ENCODE data around the gene PPP1R3G.
A peak's percentile ranks its signal among the peaks of the same experiment; 100 is the strongest.

PPP1R3G gene

GRCh38 chr6:5123296-5124143, 38.4 kb downstream of the PPP1R3G start:
- Histone ChIP-seq H2AFZ (ENCODE audit: low read length) (no peak overlapping the region), H3K27me3 (ENCODE audit: control insufficient read depth in 3 of 3, insufficient read depth in 3 of 3, low read depth in 1 of 3, low read length in 3 of 3) (no peaks in the 10 kb centered on the region), H2BK120ac (ENCODE audit: low read depth, low read length) (no peak overlapping the region), H3K14ac (ENCODE audit: low read length) (no peak overlapping the region), H3K36me3 (replicated peaks in 1 of 2; ENCODE audit: control insufficient read depth in 2 of 2, insufficient read depth in 2 of 2, low read length in 2 of 2) (no peaks in the 10 kb centered on the region), H2BK12ac (ENCODE audit: low read length) (no peak overlapping the region), H3K23ac (ENCODE audit: low read depth, low read length, poor library complexity) (no peak overlapping the region), H3K4me3 (ENCODE audit: low read length in 2 of 2) (no peak overlapping the region), H3K4me1 (ENCODE audit: control insufficient read depth in 2 of 2, insufficient read depth in 1 of 2, low read depth in 1 of 2, low read length in 2 of 2) (peaks cover 0 to 5% of the 10 kb centered on the region in 2 donors), H4K91ac (ENCODE audit: low read depth, low read length, poor library complexity) (no peak overlapping the region), H2BK5ac (ENCODE audit: low read length) (no peak overlapping the region), H2BK15ac (ENCODE audit: low read length) (no peak overlapping the region), H3K4ac (ENCODE audit: low read length) (no peak overlapping the region), H3K79me1 (ENCODE audit: low read depth, low read length) (no peaks in the 10 kb centered on the region), H3K9ac (ENCODE audit: low read depth, low read length, poor library complexity) (no peak overlapping the region), H3K18ac (ENCODE audit: low read length) (no peak overlapping the region), H3K4me2 (ENCODE audit: insufficient read depth, low read length, poor library complexity, severe bottlenecking) (no peak overlapping the region), H3K9me3 (replicated peaks in 1 of 2; ENCODE audit: control insufficient read depth in 2 of 2, insufficient read depth in 1 of 2, low read depth in 1 of 2, low read length in 2 of 2) (no peaks in the 10 kb centered on the region), H3K27ac (replicated peaks; ENCODE audit: low read length) (no peak overlapping the region), H4K8ac (ENCODE audit: low read depth, low read length) (no peak overlapping the region), H2AK5ac (ENCODE audit: low read depth, low read length) (no peak overlapping the region)
- no CpG with 5 or more reads among the region's 20 CpGs for WGBS, 2 donors (ENCODE audit: extremely low coverage in 2 of 2, insufficient read length in 2 of 2, insufficient replicate concordance in 1 of 2)
- DNase-seq (ENCODE audit: low spot score): no peak

DNA sequence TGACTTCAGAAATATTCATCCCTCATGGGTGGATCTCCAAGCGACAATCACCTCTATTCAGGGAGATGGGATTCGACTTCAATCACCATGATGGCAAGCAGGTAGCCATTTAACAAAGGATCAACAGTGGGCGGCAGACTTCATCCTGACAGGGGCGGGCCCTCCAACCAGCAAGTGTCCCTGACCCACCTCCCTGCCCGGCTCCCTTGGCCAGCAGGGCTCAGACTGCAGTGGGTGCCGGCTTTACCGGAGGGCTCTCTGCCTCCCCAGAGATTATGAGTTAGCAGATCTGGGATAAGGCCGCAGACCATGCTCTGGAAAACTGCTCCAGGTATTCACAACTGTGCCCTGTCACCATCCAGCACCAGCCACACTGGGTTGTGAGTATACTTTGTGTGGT, 39.4 kb downstream of the PPP1R3G start:
- H3K9me3 ChIP-seq (replicated peaks in 1 of 2; ENCODE audit: control insufficient read depth in 2 of 2, insufficient read depth in 1 of 2, low read depth in 1 of 2, low read length in 2 of 2): no peaks in the 10 kb centered on the region

GRCh38 chr6:5125152-5126006, 40.2 kb downstream of the PPP1R3G start:
- H3K4me3 ChIP-seq (ENCODE audit: low read length in 2 of 2): no peak overlapping the region
- H3K27ac ChIP-seq (replicated peaks; ENCODE audit: low read length): no peak overlapping the region
- peaks cover 0 to 9% of the 10 kb centered on the region in 2 donors for H3K4me1 ChIP-seq (ENCODE audit: control insufficient read depth in 2 of 2, insufficient read depth in 1 of 2, low read depth in 1 of 2, low read length in 2 of 2)
- H3K36me3 ChIP-seq (replicated peaks in 1 of 2; ENCODE audit: control insufficient read depth in 2 of 2, insufficient read depth in 2 of 2, low read length in 2 of 2): no peaks in the 10 kb centered on the region
- peak overlapping the region; percentile 25 for H3K14ac ChIP-seq (ENCODE audit: low read length)
- no peak overlapping the region for H2AK5ac ChIP-seq (ENCODE audit: low read depth, low read length)
- H3K4me2 ChIP-seq (ENCODE audit: insufficient read depth, low read length, poor library complexity, severe bottlenecking): no peak overlapping the region
- H3K79me1 ChIP-seq (ENCODE audit: low read depth, low read length): no peaks in the 10 kb centered on the region
- no peak overlapping the region for H3K23ac ChIP-seq (ENCODE audit: low read depth, low read length, poor library complexity)
- no CpG with 5 or more reads among the region's 11 CpGs for WGBS, 2 donors (ENCODE audit: extremely low coverage in 2 of 2, insufficient read length in 2 of 2, insufficient replicate concordance in 1 of 2)
- H3K4ac ChIP-seq (ENCODE audit: low read length): no peak overlapping the region
- H2BK12ac ChIP-seq (ENCODE audit: low read length): no peak overlapping the region
- H2AFZ ChIP-seq (ENCODE audit: low read length): no peak overlapping the region
- H3K18ac ChIP-seq (ENCODE audit: low read length): peak overlapping the region; percentile 32
- H4K8ac ChIP-seq (ENCODE audit: low read depth, low read length): no peak overlapping the region
- H3K9ac ChIP-seq (ENCODE audit: low read depth, low read length, poor library complexity): no peak overlapping the region
- no peak overlapping the region for H2BK5ac ChIP-seq (ENCODE audit: low read length)
- no peaks in the 10 kb centered on the region for H3K27me3 ChIP-seq (ENCODE audit: control insufficient read depth in 3 of 3, insufficient read depth in 3 of 3, low read depth in 1 of 3, low read length in 3 of 3)
- no peak overlapping the region for H2BK15ac ChIP-seq (ENCODE audit: low read length)
- no peak overlapping the region for H2BK120ac ChIP-seq (ENCODE audit: low read depth, low read length)
- H4K91ac ChIP-seq (ENCODE audit: low read depth, low read length, poor library complexity): no peak overlapping the region
- no peak for DNase-seq (ENCODE audit: low spot score)
- no peaks in the 10 kb centered on the region for H3K9me3 ChIP-seq (replicated peaks in 1 of 2; ENCODE audit: control insufficient read depth in 2 of 2, insufficient read depth in 1 of 2, low read depth in 1 of 2, low read length in 2 of 2)

More for the DNA sequence above, 39.4 kb downstream of the PPP1R3G start:
- Histone ChIP-seq H2AFZ (ENCODE audit: low read length) (no peak overlapping the region), H2AK5ac (ENCODE audit: low read depth, low read length) (no peak overlapping the region), H3K9ac (ENCODE audit: low read depth, low read length, poor library complexity) (no peak overlapping the region), H4K8ac (ENCODE audit: low read depth, low read length) (no peak overlapping the region), H2BK15ac (ENCODE audit: low read length) (no peak overlapping the region), H4K91ac (ENCODE audit: low read depth, low read length, poor library complexity) (no peak overlapping the region), H3K36me3 (replicated peaks in 1 of 2; ENCODE audit: control insufficient read depth in 2 of 2, insufficient read depth in 2 of 2, low read length in 2 of 2) (no peaks in the 10 kb centered on the region), H3K4me2 (ENCODE audit: insufficient read depth, low read length, poor library complexity, severe bottlenecking) (no peak overlapping the region), H2BK12ac (ENCODE audit: low read length) (no peak overlapping the region), H3K79me1 (ENCODE audit: low read depth, low read length) (no peaks in the 10 kb centered on the region), H2BK120ac (ENCODE audit: low read depth, low read length) (no peak overlapping the region), H2BK5ac (ENCODE audit: low read length) (no peak overlapping the region), H3K4ac (ENCODE audit: low read length) (no peak overlapping the region), H3K4me1 (ENCODE audit: control insufficient read depth in 2 of 2, insufficient read depth in 1 of 2, low read depth in 1 of 2, low read length in 2 of 2) (peaks cover 0 to 5% of the 10 kb centered on the region in 2 donors), H3K18ac (ENCODE audit: low read length) (no peak overlapping the region), H3K27me3 (ENCODE audit: control insufficient read depth in 3 of 3, insufficient read depth in 3 of 3, low read depth in 1 of 3, low read length in 3 of 3) (no peaks in the 10 kb centered on the region), H3K23ac (ENCODE audit: low read depth, low read length, poor library complexity) (no peak overlapping the region), H3K14ac (ENCODE audit: low read length) (no peak overlapping the region), H3K4me3 (ENCODE audit: low read length in 2 of 2) (no peak overlapping the region), H3K27ac (replicated peaks; ENCODE audit: low read length) (no peak overlapping the region)
- no peak for DNase-seq (ENCODE audit: low spot score)
- no CpG with 5 or more reads among the region's 8 CpGs for WGBS, 2 donors (ENCODE audit: extremely low coverage in 2 of 2, insufficient read length in 2 of 2, insufficient replicate concordance in 1 of 2)

- Histone ChIP-seq H3K4me2 (ENCODE audit: insufficient read depth, low read length, poor library complexity, severe bottlenecking) (no peak overlapping the region), H3K4ac (ENCODE audit: low read length) (no peak overlapping the region), H3K18ac (ENCODE audit: low read length) (no peak overlapping the region), H3K4me3 (ENCODE audit: low read length in 2 of 2) (no peak overlapping the region), H4K8ac (ENCODE audit: low read depth, low read length) (no peak overlapping the region), H2BK12ac (ENCODE audit: low read length) (no peak overlapping the region), H4K91ac (ENCODE audit: low read depth, low read length, poor library complexity) (no peak overlapping the region), H3K9me3 (replicated peaks in 1 of 2; ENCODE audit: control insufficient read depth in 2 of 2, insufficient read depth in 1 of 2, low read depth in 1 of 2, low read length in 2 of 2) (no peaks in the 10 kb centered on the region), H2BK5ac (ENCODE audit: low read length) (no peak overlapping the region), H2BK120ac (ENCODE audit: low read depth, low read length) (no peak overlapping the region), H2BK15ac (ENCODE audit: low read length) (no peak overlapping the region), H3K36me3 (replicated peaks in 1 of 2; ENCODE audit: control insufficient read depth in 2 of 2, insufficient read depth in 2 of 2, low read length in 2 of 2) (no peaks in the 10 kb centered on the region), H3K23ac (ENCODE audit: low read depth, low read length, poor library complexity) (no peak overlapping the region), H3K4me1 (ENCODE audit: control insufficient read depth in 2 of 2, insufficient read depth in 1 of 2, low read depth in 1 of 2, low read length in 2 of 2) (peaks cover 0 to 10% of the 10 kb centered on the region in 2 donors), H3K27ac (replicated peaks; ENCODE audit: low read length) (no peak overlapping the region), H3K14ac (ENCODE audit: low read length) (no peak overlapping the region), H3K9ac (ENCODE audit: low read depth, low read length, poor library complexity) (no peak overlapping the region), H3K27me3 (ENCODE audit: control insufficient read depth in 3 of 3, insufficient read depth in 3 of 3, low read depth in 1 of 3, low read length in 3 of 3) (no peaks in the 10 kb centered on the region), H3K79me1 (ENCODE audit: low read depth, low read length) (no peaks in the 10 kb centered on the region), H2AFZ (ENCODE audit: low read length) (no peak overlapping the region), H2AK5ac (ENCODE audit: low read depth, low read length) (no peak overlapping the region)
- no peak for DNase-seq (ENCODE audit: low spot score)
- WGBS, 2 donors (ENCODE audit: extremely low coverage in 2 of 2, insufficient read length in 2 of 2, insufficient replicate concordance in 1 of 2): no CpG with 5 or more reads among the region's 4 CpGs
Observed at GRCh38 chr6:5126214-5126613, 41.1 kb downstream of the PPP1R3G start.

All from neuronal stem cell (in vitro differentiated cells).